Esophagus muscularis mucosa (tissue), 4 donors: ENCODE measurements around the gene ZNF83. TPM values are rescaled to one million over a fixed set of nuclear protein-coding genes. Genes with fewer than 3 reads are reported as not detected.
A peak's percentile ranks its signal among the peaks of the same experiment; 100 is the strongest.

Source experiments
- DNase-seq: peaks from one replicate; pipeline ENCODE4 v3.0.0-alpha.2; 2017; ENCODE audit errors: extremely low spot score
- H3K27ac ChIP-seq, 4 donors: fragments of 200-600 bp; sonication (generic); replicated peaks in 1 of 4; 1 replicate in 3 of 4; 2 replicates in 1 of 4; pipeline ENCODE4 v1.5.1; 2016 to 2019; ENCODE audit warnings: mild to moderate bottlenecking in 1 of 4
- H3K27me3 ChIP-seq, 4 donors: fragments of 200-600 bp; sonication (generic); one replicate each; pipeline versions ENCODE4 v1.5.1 to v1.6.0; 2016 to 2019
- H3K36me3 ChIP-seq, 4 donors: fragments of 200-600 bp; sonication (generic); one replicate each; pipeline ENCODE4 v1.5.1; 2016 to 2019
- H3K4me1 ChIP-seq, 4 donors: fragments of 200-600 bp; sonication (generic); one replicate each; pipeline ENCODE4 v1.5.1; 2016 to 2019
- H3K4me3 ChIP-seq, 4 donors: fragments of 200-600 bp; sonication (generic); 1 replicate in 2 of 4; 2 replicates in 2 of 4; pipeline ENCODE4 v1.5.1; 2016 to 2019; ENCODE audit warnings: mild to moderate bottlenecking in 4 of 4, moderate library complexity in 1 of 4
- H3K9me3 ChIP-seq, 4 donors: fragments of 200-600 bp; sonication (generic); 1 replicate in 3 of 4; 2 replicates in 1 of 4; pipeline ENCODE4 v1.5.1; 2016 to 2019
- EP300 ChIP-seq: sonication (generic); formaldehyde crosslinking; IDR thresholded peaks from one replicate; pipeline ENCODE4 v1.6.1; 2017; ENCODE audit warnings: antibody characterized with exemption
- POLR2A ChIP-seq: fragments of 450-650 bp; IDR thresholded peaks from one replicate; pipeline ENCODE4 v1.6.1; 2017; ENCODE audit warnings: antibody characterized with exemption, moderate library complexity, mild to moderate bottlenecking, low read depth
- POLR2AphosphoS5 ChIP-seq, 2 donors: sonication (generic); formaldehyde crosslinking; IDR thresholded peaks; one replicate each; pipeline ENCODE4 v1.6.1; 2017; ENCODE audit warnings: antibody characterized with exemption in 2 of 2
- WGBS: methylation state at CpG from one replicate; pipeline ENCODE4 v1.1.5; 2018; 5-methylcytosine and 5-hydroxymethylcytosine counted together
- intact Hi-C: fragments of 100-400 bp; cut with DNase I; formaldehyde crosslinking; loops from one replicate; pipeline ENCODE4 v1.15.1; 2023
- total RNA-seq, 4 donors: library from RNA; depleted of rRNA; stranded (reverse); fragments of >200 nt; gene quantifications; one replicate each; pipeline versions ENCODE4 v1.1.0 to v1.2.1, GENCODE V29; 2016
- TF ChIP-seq, protein P1 (sequence below), 3 experiments: fragments of 200-600 bp in 2 of 3; fragments of 450-650 bp in 1 of 3; sonication (generic) in 2 of 3; IDR thresholded peaks; one replicate each; pipeline ENCODE4 v1.5.1; 2017 to 2019; ENCODE audit warnings: antibody characterized with exemption in 3 of 3, mild to moderate bottlenecking in 2 of 3, moderate library complexity in 1 of 3

Gene ZNF83
- total RNA-seq, 4 donors from 2014 or later: 29.7 to 55.6 (median 34.1) TPM

GRCh38 chr19:52648336-52649016, 10.3 kb upstream of the ZNF83 start:
- peaks cover 0 to 8% (median 3%) of the 10 kb centered on the region in 4 donors for H3K9me3 ChIP-seq
- H3K4me1 ChIP-seq: peaks cover 0 to 16% (median 0%) of the 10 kb centered on the region in 4 donors
- H3K36me3 ChIP-seq: peaks cover 18 to 30% (median 25%) of the 10 kb centered on the region in 4 donors
- WGBS: 70% methylated on average over 4 of the region's 4 CpGs
- no peak for DNase-seq
- H3K27ac ChIP-seq: peak overlapping the region in 2 of 4 donors; percentile 20 to 35
- TF ChIP-seq POLR2AphosphoS5 (IDR thresholded peaks at IDR 0.05): no peak
- TF ChIP-seq, protein P1, sequence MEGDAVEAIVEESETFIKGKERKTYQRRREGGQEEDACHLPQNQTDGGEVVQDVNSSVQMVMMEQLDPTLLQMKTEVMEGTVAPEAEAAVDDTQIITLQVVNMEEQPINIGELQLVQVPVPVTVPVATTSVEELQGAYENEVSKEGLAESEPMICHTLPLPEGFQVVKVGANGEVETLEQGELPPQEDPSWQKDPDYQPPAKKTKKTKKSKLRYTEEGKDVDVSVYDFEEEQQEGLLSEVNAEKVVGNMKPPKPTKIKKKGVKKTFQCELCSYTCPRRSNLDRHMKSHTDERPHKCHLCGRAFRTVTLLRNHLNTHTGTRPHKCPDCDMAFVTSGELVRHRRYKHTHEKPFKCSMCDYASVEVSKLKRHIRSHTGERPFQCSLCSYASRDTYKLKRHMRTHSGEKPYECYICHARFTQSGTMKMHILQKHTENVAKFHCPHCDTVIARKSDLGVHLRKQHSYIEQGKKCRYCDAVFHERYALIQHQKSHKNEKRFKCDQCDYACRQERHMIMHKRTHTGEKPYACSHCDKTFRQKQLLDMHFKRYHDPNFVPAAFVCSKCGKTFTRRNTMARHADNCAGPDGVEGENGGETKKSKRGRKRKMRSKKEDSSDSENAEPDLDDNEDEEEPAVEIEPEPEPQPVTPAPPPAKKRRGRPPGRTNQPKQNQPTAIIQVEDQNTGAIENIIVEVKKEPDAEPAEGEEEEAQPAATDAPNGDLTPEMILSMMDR (IDR thresholded peaks at IDR 0.05): no peak
- no peak for TF ChIP-seq EP300
- TF ChIP-seq POLR2A: no peak
- H3K4me3 ChIP-seq: no peak overlapping the region
- intact Hi-C loops: no loop called here
- H3K27me3 ChIP-seq: no peaks in the 10 kb centered on the region

DNA sequence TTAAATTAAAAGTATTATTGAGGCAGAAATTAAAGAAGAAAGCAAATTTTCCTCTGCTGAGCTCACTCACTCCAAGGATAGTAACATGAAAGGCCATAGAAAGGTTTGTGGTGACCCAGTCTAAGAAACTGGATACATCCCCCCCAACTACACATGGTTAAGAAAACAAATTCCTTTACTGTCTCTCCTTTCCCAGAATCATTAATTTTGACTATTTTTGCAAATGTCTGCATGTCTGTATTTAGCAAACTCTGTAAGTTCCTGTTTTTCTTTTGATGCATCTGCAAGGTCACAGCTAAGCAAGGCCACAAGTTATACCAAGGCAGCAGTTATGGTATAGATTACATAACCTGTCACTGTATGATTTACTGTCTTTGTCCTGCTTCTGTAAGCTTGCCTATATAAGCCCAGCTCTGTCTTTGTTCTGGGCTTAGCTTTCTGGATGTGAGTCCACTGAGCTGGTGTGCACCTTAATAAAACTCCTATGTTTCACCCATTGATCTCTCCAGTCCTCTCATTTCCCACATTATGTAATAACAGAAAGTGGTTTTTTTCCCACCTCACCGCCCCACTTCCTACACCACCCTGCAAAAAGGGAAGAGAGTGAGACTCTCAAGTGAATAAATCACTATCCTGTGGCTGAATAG, 8.5 kb upstream of the ZNF83 start:
- no peak overlapping the region for H3K27ac ChIP-seq
- intact Hi-C loops: no loop called here
- no peak for DNase-seq
- H3K9me3 ChIP-seq: peaks cover 0 to 8% (median 3%) of the 10 kb centered on the region in 4 donors
- H3K27me3 ChIP-seq: no peaks in the 10 kb centered on the region
- TF ChIP-seq EP300: no peak
- TF ChIP-seq, protein P1 (IDR thresholded peaks at IDR 0.05): no peak
- no peak for TF ChIP-seq POLR2AphosphoS5 (IDR thresholded peaks at IDR 0.05)
- no peak for TF ChIP-seq POLR2A
- WGBS: 96% methylated on average over 1 of the region's 1 CpG
- no peak overlapping the region for H3K4me3 ChIP-seq
- H3K36me3 ChIP-seq: peaks cover 4 to 12% (median 9%) of the 10 kb centered on the region in 4 donors
- H3K4me1 ChIP-seq: peaks cover 0 to 16% (median 0%) of the 10 kb centered on the region in 4 donors

DNA sequence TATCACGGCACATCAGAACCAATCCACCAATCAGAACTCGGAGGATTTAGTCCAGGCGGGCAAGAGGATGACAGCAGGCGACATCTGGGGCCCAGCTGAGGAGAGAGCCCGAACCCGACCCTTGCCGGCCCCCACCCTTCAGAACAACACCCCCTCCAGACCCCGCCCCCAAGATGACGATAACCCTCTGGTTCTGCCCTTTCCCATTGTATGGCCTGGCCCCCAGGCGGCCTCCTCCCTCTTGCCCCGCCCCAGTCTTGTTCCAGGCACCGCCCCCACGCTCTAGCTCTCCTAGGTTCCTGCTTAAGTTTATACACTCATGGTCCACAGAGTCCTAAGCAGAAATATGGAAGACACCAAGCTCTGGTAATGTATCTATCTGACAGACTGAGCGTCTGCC, 2.8 kb upstream of the ZNF83 start:
- no peaks in the 10 kb centered on the region for H3K9me3 ChIP-seq
- no peak overlapping the region for H3K27ac ChIP-seq
- intact Hi-C loops: no loop called here
- no peak for TF ChIP-seq POLR2A
- TF ChIP-seq, protein P1 (IDR thresholded peaks at IDR 0.05): no peak
- no peak for TF ChIP-seq POLR2AphosphoS5 (IDR thresholded peaks at IDR 0.05)
- no peak for TF ChIP-seq EP300
- H3K4me1 ChIP-seq: peaks cover 13 to 21% (median 19%) of the 10 kb centered on the region in 4 donors
- no peaks in the 10 kb centered on the region for H3K36me3 ChIP-seq
- WGBS: 54% methylated on average over 12 of the region's 14 CpGs
- no peaks in the 10 kb centered on the region for H3K27me3 ChIP-seq
- no peak overlapping the region for H3K4me3 ChIP-seq
- DNase-seq: no peak

- no peaks in the 10 kb centered on the region for H3K9me3 ChIP-seq
- peaks cover 13 to 21% (median 19%) of the 10 kb centered on the region in 4 donors for H3K4me1 ChIP-seq
- H3K36me3 ChIP-seq: peaks cover 0 to 2% (median 0%) of the 10 kb centered on the region in 4 donors
- no peak overlapping the region for H3K27ac ChIP-seq
- DNase-seq: no peak
- intact Hi-C loops: loop anchor here (2.0 to 5.0 kb wide), 2 partner anchors 38 to 51 kb away; no protein-coding TSS in a partner anchor
- 61% methylated on average over 10 of the region's 10 CpGs for WGBS
- no peaks in the 10 kb centered on the region for H3K27me3 ChIP-seq
- TF ChIP-seq POLR2A (no peak), POLR2AphosphoS5 (IDR thresholded peaks at IDR 0.05) (no peak), EP300 (no peak)
- TF ChIP-seq, protein P1 (IDR thresholded peaks at IDR 0.05): no peak
- H3K4me3 ChIP-seq: no peak overlapping the region
These were observed 1.8 kb upstream of the ZNF83 start for GRCh38 chr19:52639996-52640395.
